Putamen (tissue), 1 donor: Measurements from ENCODE around the gene TDP2.
"Not testable (repeated sequence)": the region's sequence is repeated elsewhere in the genome, so short reads cannot be mapped to it uniquely, and the experiment has no call there.

ENCODE experiments used
- DNase-seq: peaks from one replicate; pipeline ENCODE4 v3.0.0-alpha.2; 2016; ENCODE audit warnings: low spot score

TDP2 gene

DNA sequence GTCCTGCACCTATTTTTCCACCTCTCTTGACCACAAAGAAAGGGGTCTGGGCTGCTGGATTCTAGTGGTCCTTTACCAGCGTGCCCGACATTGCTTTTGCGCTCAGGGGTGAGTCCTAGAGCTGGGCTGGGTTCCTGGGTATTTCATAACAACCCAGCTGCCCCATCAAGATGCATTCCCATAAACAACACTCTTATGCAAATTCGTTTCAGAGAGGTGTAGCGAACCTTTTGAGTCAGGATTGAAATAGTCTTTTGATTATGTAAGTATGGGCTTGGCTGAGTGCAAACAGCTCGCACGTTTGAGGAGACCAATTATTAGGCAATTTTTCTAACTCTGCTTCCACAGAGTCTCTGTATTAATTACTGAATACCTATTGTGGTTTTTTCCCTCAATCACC lies 13.9 kb upstream of the TDP2 start:
- no peak for DNase-seq

DNA sequence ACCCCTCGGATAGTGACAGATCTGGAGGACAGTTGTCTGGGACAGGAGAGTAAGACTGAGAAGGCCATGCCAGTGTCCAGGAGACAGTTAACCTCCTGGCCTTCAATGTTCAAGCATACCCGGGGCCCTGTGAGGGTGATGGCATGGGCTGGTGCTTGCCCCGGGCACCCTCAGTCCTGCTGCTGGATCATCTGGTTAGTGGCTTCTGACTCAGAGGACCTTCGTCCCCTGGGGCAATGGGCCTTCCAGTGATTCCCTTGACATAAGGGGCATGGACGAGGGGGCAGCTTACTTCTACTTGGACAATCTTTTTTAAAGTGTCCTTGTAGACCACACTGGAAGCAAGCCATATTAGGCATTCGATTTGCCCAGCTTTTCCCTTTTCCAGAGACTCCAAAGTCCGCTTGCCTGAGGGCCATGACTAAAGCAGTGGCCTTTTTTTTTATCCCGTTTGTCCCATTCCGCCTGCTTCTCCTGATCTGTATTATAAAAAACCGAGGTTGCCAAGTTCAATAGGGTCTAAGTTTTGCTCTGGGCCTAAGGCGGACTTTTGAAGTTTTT lies 12.2 kb upstream of the TDP2 start:
- DNase-seq: not testable (repeated sequence)

DNA sequence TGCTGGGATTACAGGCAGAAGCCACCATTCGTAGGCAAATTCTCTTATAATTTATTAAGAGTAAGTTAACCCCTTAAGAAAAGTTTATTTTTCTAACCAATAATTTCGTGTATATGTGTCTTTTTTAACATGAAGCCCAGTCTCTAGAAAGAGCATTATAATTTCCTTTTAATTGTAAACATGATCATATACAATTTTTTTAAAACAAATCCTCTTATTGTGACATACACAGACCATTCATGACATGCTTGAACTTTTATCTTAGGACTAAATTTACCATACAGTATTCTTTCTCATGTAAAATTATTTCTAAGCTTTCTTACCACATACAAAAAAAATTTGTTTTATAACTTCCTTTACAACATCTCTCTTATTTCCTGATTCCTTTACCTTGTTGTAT lies 6.9 kb upstream of the TDP2 start:
- no peak for DNase-seq

DNA sequence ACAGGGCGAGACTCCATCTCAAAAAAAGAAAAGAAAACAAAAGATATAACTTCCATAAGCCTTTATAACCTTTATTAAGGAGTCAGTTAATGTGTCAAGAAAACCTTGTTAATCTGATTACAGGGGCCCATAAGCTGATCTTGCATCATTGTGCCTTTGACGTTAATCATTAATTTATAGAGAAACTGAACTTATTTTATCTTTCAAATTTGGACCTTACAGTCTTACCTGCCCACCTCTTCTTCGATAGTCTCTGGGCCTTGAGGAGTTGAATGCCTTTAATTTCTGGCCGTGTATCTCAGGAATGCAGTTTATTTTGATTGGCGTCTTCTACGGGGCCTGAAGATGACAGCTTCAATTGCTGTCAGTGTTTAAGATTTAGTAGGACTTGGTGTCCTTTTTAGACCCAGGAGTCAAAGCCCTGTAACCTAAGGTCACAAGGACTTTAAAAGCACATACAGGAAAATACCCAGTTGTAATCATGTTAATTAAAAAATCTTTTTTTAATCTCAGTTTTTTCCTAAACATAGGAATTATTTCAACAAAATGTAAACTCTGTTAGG lies 6.0 kb upstream of the TDP2 start:
- no peak for DNase-seq

DNA sequence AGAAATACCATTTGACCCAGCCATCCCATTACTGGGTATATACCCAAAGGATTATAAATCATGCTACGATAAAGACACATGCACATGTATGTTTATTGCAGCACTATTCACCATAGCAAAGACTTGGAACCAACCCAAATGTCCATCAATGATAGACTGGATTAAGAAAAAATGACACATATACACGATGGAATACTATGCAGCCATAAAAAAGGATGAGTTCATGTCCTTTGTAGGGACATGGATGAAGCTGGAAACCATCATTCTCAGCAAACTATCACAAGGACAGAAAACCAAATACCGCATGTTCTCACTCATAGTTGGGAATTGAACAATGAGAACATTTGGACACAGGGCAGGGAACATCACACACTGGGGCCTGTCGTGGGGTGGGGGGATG lies 4.4 kb upstream of the TDP2 start:
- DNase-seq: not testable (repeated sequence)

DNA sequence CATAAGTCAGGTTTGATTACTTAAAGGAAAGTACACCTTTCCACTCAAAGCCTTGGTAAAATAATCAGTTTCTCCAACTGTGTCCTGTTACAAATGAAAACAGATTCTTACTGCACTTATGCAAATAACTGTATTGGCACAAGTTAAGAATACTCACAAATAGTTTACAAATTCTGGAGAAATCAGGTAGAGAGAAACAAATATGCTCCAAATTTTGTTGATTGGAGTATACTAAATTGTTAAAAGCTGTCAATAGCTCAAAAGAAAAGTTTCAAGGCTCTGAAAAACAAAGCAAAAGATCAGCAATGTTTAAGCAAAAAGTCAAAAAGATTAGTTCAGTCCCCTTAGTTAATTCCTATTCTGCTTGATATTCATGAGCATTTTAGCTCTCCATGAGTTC lies 3.8 kb upstream of the TDP2 start:
- not testable (repeated sequence) for DNase-seq

DNA sequence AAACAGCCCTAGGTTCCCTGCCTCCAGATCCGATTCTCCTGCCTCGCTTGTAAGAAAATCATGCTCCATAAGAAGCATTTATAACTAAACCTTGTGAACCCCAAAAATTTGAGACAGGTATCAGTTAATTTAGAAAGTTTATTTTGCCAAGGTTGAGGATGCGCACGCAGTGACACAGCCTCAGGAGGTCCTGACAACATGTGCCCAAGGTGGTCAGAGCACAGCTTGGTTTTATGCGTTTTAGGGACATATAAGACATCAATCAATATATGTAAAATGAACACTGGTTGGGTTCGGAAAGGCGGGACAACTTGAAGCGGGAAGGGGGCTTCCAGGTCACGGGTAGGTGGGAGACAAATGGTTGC lies 2.3 kb upstream of the TDP2 start:
- DNase-seq: no peak

DNA sequence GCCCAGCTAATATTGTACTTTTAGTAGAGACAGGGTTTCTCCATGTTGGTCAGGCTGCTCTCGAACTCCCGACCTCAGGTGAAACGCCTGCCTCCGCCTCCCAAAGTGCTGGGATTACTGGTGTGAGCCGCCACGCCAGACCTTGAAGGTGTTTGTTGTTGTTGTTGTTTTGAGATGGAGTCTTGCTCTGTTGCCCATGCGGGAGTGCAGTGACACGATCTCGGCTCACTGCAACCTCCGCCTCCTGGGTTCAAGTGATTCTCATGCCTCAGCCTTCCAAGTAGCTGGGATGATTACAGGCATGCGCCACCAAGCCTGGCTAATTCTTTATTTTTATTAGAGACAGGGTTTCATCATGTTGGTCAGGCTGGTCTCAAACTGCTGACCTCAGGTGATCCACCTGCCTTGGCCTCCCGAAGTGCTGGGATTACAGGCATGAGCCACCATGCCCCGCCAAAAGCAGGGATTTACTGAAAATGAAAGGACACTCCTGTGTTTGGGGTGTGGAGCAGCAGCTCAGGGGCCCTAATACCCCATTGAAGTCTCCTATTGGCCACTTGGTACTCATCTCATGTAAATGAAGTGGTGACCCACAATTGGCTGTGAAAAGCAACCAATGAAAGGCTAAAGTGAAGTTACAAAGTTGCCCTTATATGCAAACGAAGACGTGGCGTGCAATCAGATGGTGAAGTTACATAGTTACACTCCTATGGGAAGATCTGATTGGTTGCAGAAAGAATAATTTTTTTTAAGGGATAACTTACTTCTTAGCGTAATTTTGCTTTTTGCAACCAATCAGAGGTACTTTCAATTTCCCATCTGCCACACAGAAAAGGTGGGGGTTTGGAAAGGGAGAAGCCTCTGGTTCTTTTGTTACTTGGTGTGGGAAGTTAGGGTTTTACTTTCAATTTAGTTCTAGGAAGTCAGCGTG lies 1.6 kb upstream of the TDP2 start:
- DNase-seq: not testable (repeated sequence)

DNA sequence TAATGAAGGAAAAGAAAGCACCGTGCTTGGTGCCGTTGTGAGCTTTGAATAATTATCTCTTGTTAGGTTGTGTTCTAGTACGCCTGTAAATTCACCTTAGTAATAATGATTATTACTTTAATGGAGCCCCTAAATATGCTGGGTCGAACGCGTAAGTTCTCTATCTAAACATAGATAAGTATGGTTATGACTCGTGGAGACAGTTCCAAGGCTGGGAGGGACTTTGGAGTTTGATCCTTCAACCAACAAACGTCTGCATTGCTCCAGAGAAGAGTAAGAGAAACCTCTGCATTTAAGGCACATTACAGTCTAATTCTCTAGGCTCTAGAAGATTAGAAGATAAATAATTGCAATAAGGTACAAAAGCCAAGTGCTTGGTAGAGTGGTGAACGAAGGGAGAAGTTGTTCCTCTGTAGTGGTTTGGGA lies 692 bp upstream of the TDP2 start:
- no peak for DNase-seq

DNA sequence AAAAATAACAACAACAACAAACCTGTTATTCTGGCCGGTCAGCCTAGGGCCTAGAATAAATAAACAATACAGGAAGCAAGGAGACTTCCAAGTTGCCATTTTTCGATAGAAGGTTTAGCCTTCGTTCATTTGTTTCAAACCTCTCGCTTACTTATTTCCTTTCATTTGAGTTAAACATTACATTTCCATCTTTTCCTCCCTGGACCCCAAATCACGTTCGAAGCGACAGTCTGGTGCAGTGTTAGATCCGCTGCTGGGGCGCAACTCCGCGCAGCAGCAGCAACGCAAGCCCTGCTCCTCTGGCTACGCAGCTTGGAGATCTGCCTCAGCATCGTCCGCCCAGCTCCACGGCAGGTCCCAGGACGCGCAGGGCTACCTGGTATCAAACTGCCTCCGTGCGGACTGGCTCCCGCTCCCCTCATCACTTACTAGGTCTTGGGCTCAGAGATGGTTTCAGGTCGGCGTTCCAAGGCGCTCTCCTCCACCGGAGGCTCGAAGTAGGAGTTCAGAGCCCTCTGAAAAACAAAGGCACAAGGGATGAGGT lies 530 bp downstream of the TDP2 start:
- DNase-seq: no peak

DNA sequence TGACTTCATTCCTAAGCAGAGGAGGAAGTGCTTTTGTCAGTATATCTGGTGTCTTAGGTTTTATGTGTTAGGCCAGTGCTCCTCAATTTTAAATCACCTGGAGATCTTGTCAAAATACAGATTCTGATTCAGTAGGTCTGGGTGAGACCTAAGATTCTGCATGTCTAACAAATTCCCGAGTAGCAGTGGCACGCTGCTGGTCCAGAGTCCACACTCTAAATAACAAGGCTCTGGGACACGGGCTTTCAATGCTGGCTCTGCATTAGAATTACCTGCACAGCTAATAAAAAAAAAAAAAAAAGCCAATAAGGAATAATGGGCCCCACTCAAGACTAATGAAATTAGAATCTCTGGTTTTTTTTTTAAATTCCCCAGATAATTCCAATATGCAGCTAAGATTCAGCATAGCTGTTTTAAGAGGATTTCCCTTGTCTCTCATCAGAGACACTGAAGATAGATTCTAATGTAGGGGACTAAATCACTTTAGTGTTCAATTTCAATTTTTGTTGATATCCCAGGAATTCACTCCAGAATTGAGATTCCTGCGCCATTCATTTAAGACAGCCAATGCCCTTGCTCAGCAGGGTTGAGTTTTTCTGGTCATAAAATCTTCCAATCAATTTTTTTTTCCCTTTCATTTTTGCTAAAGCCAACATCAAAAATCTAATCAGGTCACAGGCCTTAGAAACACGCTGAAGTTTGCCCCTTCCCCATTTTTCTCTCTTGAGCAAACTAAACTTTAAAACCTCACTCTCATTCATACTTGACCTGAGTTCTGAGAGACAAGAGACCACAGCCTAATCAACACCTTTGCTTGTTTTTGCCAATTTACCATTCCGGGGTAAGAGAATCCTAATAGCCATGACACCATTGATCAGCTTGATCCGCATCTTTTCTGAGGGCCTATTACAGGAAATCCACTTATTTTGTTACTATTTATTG lies 2.4 kb downstream of the TDP2 start:
- no peak for DNase-seq

DNA sequence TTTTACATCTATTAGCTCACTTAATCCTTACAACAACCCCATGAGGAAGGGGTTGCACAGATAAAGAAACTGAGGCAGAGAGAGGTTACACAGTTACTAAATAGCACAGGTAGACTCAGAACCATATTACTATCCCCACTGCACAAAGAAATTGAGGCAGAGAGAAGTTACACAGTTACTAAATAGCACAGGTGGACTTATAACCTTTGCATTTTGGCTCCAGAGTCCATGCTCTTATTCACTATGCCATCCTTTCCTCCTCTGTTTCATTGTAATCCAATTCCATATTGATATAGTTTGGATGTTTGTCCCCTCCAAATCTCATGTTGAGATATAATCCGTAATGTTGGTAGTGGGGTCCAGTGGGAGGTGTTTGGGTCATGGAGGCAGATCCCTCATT lies 3.5 kb downstream of the TDP2 start:
- DNase-seq: no peak

DNA sequence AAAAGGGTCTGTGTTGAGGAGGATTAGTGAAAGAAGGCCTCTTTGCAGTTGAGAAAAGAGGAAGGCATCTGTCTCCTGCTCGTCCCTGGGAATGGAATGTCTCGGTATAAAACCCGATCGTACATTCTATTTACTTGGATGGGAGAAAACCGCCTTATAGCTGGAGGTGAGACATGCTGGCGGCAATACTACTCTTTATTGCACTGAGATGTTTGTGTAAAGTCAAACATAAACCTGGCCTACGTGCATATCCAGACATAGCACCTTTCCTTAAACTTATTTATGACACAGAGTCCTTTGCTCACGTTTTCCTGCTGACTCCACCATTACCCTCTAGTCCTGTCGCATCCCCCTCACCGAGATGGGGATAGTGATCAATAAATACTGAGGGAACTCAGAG lies 4.5 kb downstream of the TDP2 start:
- no peak for DNase-seq

DNA sequence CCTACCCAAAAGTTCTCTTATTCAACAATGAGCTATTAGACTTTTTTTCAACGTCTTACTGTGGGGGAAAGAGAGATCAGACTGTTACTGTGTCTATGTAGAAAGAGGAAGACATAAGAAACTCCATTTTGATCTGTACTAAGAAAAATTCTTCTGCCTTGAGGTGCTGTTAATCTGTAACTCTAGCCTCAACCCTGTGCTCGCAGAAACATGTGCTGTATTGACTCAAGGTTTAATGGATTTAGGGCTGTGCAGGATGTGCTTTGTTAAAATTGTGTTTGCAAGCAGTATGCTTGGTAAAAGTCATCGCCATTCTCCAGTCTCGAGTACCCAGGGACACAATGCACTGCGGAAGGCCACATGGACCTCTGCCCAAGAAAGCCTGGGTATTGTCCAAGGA lies 4.9 kb downstream of the TDP2 start:
- DNase-seq: not testable (repeated sequence)

DNA sequence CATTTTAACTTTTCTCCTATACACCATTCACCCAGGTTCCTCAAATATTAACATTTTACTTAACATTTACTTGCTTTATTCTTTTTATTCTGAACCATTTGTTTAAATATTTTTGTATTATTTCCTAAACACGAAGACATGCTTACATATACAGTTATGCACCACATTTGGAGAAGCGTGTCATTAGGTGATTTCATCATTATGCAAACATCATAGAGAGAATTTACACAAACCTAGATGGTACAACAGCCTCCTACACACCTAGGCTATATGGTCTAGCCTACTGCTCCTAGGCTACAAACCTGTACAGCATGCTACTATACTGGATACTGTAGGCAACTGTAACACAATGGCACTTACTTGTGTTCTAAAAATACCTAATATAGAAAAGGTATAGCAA lies 6.6 kb downstream of the TDP2 start:
- no peak for DNase-seq

DNA sequence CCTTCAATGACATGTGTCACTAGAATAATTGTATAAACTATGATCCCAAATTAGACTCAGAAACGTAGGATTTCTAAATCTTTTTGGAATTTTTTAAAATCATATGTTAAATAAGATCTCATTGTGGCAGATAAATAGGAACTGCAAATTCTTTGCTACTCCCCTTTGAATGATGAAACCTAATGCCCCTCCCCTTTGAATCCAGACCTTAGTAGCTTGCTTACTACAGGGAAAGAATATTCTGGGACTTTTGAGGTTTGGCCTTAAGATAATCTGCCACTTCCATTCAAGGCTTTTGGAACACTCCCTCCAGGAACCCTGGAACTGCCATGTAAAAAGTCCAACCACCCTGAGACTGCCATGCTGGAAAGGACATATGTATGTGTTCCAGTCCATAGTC lies 7.1 kb downstream of the TDP2 start:
- no peak for DNase-seq

DNA sequence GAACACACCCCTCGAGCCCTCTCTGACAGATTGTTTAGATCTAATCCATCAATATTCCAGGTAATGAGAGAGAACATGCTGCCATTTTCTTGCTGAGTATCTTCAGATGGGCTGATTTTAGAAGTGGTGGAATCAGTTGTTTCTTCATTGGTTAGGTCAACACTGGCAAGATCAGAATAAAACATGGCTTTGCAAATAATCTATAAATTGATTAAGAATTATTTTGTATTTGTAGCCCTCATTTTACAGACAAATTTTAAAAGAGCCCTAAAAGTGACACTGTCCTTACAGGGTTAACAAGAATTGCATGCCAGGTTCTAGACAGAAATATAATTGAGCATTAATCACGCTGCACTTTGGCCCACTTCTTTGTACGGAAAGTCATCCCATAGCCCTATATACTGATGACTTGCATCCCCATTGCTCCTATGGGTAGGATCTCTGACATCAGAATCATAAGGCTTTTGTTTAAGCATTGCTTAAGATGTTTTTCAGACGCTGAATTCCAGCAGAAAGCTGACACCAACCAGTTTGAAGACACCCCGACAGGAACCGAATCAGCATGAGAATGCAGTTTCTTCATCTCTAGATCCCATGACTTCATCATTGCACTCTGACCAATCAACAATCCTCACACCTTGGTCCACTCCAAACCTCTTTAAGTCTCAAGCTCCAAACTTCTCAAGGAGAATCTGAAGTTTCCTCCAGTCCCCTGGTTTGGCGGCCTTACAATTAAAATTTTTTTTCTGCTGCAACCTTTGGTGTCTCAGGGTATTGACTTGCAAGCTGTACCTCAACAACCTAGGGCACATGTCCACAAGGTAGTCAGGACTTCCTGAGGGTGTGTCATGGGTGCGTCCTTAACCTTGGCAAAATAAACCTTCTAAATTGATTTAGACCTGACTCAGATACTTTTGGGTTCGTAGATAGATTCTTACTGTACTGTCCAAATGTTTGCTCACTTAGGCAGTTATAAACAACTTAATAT lies 7.8 kb downstream of the TDP2 start:
- no peak for DNase-seq

DNA sequence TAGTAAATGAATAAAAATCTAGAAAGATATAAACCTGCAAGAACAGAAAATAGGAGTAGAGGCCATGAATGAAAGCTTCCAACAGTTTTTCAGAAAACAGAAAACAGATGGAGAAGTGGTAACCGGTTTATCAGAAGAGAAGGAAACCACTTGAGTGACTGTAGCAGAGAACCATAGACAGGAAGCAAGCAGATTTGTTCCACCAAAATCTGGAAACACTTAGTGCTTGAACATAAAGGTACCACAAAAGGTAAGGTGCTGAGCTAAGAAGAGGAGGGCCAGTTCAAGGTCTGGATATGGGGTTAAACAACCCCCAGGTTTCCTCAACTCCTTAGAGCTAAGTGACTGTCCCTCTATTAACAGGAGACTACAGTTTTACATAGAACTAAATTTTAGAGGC lies 11.5 kb downstream of the TDP2 start:
- DNase-seq: no peak

DNA sequence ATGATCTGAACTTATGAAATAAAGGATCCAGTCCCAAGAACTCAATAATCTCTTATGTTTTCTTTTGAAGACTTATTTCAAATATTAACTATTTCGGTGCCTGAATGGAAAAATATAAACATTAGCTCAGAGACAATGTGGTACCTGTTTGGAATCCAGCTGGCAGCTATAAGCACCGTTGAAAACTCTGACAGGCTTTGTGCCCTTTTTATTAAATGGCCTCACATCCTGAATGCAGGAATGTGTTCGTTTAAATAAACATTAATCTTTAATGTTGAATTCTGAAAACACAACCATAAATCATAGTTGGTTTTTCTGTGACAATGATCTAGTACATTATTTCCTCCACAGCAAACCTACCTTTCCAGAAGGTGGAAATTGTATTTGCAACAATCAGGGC lies 16.3 kb downstream of the TDP2 start:
- DNase-seq: no peak

DNA sequence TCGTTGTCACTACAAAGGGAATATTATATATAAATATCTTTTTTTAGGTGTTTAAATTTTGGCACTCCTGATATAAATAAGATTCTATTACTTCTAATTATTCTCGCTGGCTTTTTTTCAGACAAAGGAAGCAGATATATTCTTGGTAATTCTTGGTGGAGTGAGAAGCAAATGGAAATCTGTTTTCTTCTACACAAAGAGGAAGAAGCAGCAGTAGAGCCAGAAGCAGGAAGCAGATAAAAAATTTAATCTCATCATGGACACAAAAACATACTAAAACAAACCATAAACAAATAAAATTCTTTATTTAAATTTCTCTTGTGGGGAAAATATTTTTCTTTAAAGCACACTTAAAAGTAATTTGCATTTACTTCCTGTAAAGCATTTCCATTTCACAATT lies 17.0 kb downstream of the TDP2 start:
- DNase-seq: no peak

DNA sequence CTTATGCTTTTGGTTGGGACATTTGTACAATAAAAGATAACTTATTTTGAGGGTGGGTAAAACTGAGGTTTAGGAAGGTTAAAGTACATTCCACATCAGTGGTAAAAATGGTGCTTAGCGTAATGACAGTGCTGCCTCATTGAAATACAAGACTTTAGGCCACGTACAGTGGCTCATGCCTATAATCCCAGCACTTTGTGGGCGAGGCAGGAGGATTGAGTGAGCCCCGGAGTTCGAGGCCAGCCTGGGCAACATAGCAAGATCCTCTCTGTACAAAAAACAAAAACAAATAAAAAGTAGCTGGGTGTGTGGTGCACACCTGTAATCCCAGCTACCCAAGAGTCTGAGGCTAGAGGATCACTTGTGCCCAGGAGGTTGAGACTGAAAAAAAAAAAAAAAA lies 18.4 kb downstream of the TDP2 start:
- no peak for DNase-seq
